Stimulated activated CD4-positive, alpha-beta T cell treated with anti-CD3 and anti-CD28 coated beads, Interleukin-1b, Interleukin-23, amount 100 ng/mL, for 4 hours (primary cell): ENCODE data around the gene ACAP1.
A peak's percentile ranks its signal among the peaks of the same experiment; 100 is the strongest.

ENCODE experiments used
- DNase-seq, 2 donors: peaks; one replicate each; pipeline ENCODE4 v3.0.0-alpha.2; 2020; ENCODE audit warnings: low read depth in 2 of 2

ACAP1 gene

GRCh38 chr17:7388856-7389255, 52.5 kb downstream of the ACAP1 start:
- DNase-seq, result no peak

GRCh38 chr17:7389924-7390910, 53.9 kb downstream of the ACAP1 start:
- no peak for DNase-seq

- no peak for DNase-seq
These were observed 55.0 kb downstream of the ACAP1 start for GRCh38 chr17:7391307-7391706.

GRCh38 chr17:7392696-7393612, 56.6 kb downstream of the ACAP1 start:
- DNase-seq, result no peak

GRCh38 chr17:7393613-7394451, 57.5 kb downstream of the ACAP1 start:
- peak in 1 of 2 donors; percentile 24 for DNase-seq

GRCh38 chr17:7394452-7395191, 58.3 kb downstream of the ACAP1 start, which contains the start of gene PLSCR3:
Gene PLSCR3 (minus strand): TSS chr17:7394525. CDS start chr17:7394110, 415 bp downstream.
- peak; percentile 73 to 87 for DNase-seq

GRCh38 chr17:7396147-7396546, 59.8 kb downstream of the ACAP1 start:
- DNase-seq, result no peak

- DNase-seq, result no peak
These were observed 62.3 kb downstream of the ACAP1 start for GRCh38 chr17:7398612-7399011.
